Lower lobe of right lung (tissue), 2 donors: ENCODE data around the gene TAF1. TPM values are rescaled to one million over a fixed set of nuclear protein-coding genes. Genes with fewer than 3 reads are reported as not detected.
"Not testable (repeated sequence)": the region's sequence is repeated elsewhere in the genome, so short reads cannot be mapped to it uniquely, and the experiment has no call there.

Source experiments
- ATAC-seq, 2 donors: fragments of 200-7000 bp; cut with Tn5 transposase; one replicate each; pipeline ENCODE4 v1.9.1; 2020 to 2022; ENCODE audit warnings: mild to moderate bottlenecking in 2 of 2, moderate library complexity in 2 of 2
- DNase-seq: peaks from one replicate; pipeline ENCODE4 v3.0.0-alpha.2; 2020
- H3K27ac ChIP-seq: fragments of 200-600 bp; one replicate; pipeline ENCODE4 v1.8.0; 2022
- H3K27me3 ChIP-seq: fragments of 200-600 bp; one replicate; pipeline ENCODE4 v1.8.0; 2022; ENCODE audit warnings: low read depth
- H3K36me3 ChIP-seq: fragments of 200-600 bp; one replicate; pipeline ENCODE4 v1.8.0; 2022; ENCODE audit warnings: mild to moderate bottlenecking
- H3K4me1 ChIP-seq: fragments of 200-600 bp; one replicate; pipeline ENCODE4 v1.8.0; 2022
- H3K4me3 ChIP-seq: fragments of 200-600 bp; one replicate; pipeline ENCODE4 v1.8.0; 2022; ENCODE audit warnings: mild to moderate bottlenecking
- H3K9me3 ChIP-seq: fragments of 200-600 bp; one replicate; pipeline ENCODE4 v1.8.0; 2022
- intact Hi-C: fragments of 100-400 bp; cut with DNase I; formaldehyde crosslinking; loops from one replicate; pipeline ENCODE4 v1.11.0; 2022
- total RNA-seq: library from RNA; stranded (reverse); fragmentation: NEBNext Ultra II Directional; extraction: Animal tissue kit (Norgen Biotek cat#: 25700); gene quantifications from one replicate; pipeline ENCODE4 v1.2.1, GENCODE V29; 2021
- TF ChIP-seq, protein P1 (sequence below): fragments of 200-600 bp; IDR thresholded peaks from one replicate; pipeline ENCODE4 v1.8.0; 2022; ENCODE audit warnings: antibody characterized with exemption, mild to moderate bottlenecking
- donor health status: DM: no; HTN: yes; CAD: no; lungs with severe emphysema.

The TAF1 gene
- total RNA-seq, 1 donor from 2014 or later = 30.9 TPM

DNA sequence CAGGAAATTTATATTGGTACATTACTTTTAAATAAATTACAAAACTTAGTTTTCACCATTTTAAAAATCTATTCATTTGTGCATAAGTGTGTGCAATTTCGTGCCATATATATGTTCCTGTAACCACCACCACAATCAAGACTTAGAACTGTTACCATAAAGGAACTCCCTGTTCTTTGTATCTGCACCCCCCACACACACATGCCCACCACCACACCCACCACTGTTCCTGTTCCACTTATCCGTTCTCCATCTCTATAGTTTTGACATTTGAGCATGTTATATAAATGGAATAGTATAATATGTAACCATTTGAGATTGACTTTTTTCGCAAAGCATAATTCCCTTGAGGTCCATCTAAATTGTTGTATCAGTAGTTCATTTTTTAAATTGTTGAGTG, 73.7 kb downstream of the TAF1 start:
- DNase-seq (no peak), ATAC-seq (no peak)
- Histone ChIP-seq H3K4me1 (no peaks in the 10 kb centered on the region), H3K27me3 (no peaks in the 10 kb centered on the region), H3K27ac (no peak overlapping the region), H3K4me3 (no peak overlapping the region), H3K9me3 (no peaks in the 10 kb centered on the region), H3K36me3 (peaks cover 15% of the 10 kb centered on the region)
- TF ChIP-seq, protein P1, sequence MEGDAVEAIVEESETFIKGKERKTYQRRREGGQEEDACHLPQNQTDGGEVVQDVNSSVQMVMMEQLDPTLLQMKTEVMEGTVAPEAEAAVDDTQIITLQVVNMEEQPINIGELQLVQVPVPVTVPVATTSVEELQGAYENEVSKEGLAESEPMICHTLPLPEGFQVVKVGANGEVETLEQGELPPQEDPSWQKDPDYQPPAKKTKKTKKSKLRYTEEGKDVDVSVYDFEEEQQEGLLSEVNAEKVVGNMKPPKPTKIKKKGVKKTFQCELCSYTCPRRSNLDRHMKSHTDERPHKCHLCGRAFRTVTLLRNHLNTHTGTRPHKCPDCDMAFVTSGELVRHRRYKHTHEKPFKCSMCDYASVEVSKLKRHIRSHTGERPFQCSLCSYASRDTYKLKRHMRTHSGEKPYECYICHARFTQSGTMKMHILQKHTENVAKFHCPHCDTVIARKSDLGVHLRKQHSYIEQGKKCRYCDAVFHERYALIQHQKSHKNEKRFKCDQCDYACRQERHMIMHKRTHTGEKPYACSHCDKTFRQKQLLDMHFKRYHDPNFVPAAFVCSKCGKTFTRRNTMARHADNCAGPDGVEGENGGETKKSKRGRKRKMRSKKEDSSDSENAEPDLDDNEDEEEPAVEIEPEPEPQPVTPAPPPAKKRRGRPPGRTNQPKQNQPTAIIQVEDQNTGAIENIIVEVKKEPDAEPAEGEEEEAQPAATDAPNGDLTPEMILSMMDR = no peak
- intact Hi-C loops = no loop called here

GRCh38 chrX:71440401-71440800, 74.2 kb downstream of the TAF1 start:
- TF ChIP-seq, protein P1 = no peak
- Histone ChIP-seq H3K36me3 (peaks cover 18% of the 10 kb centered on the region), H3K27ac (no peak overlapping the region), H3K27me3 (no peaks in the 10 kb centered on the region), H3K4me3 (no peak overlapping the region), H3K4me1 (no peaks in the 10 kb centered on the region), H3K9me3 (no peaks in the 10 kb centered on the region)
- intact Hi-C loops = no loop called here
- no peak for ATAC-seq
- DNase-seq = no peak

DNA sequence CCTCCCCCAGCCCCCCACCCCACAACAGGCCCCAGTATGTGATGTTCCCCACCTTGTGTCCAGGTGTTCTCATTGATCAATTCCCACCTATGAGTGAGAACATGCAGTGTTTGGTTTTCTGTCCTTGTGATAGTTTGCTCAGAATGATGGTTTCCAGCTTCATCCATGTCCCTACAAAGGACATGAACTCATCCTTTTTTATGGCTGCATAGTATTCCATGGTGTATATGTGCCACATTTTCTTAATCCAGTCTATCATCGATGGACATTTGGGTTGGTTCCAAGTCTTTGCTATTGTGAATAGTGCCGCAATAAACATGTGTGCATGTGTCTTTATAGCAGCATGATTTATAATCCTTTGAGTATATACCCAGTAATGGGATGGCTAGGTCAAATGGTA, 75.7 kb downstream of the TAF1 start:
- peaks cover 25% of the 10 kb centered on the region for H3K36me3 ChIP-seq
- H3K9me3 ChIP-seq, H3K27me3 ChIP-seq, intact Hi-C loops, H3K27ac ChIP-seq, H3K4me1 ChIP-seq, DNase-seq, ATAC-seq, H3K4me3 ChIP-seq: not testable (repeated sequence)

- no peak overlapping the region for H3K4me3 ChIP-seq
- peaks cover 32% of the 10 kb centered on the region for H3K36me3 ChIP-seq
- H3K9me3 ChIP-seq = no peaks in the 10 kb centered on the region
- ATAC-seq (no peak), DNase-seq (no peak)
- no peak overlapping the region for H3K27ac ChIP-seq
- H3K27me3 ChIP-seq = no peaks in the 10 kb centered on the region
- TF ChIP-seq, protein P1 = no peak
- intact Hi-C loops = no loop called here
- H3K4me1 ChIP-seq = no peaks in the 10 kb centered on the region
Observed at GRCh38 chrX:71450433-71451106, 84.4 kb downstream of the TAF1 start.

DNA sequence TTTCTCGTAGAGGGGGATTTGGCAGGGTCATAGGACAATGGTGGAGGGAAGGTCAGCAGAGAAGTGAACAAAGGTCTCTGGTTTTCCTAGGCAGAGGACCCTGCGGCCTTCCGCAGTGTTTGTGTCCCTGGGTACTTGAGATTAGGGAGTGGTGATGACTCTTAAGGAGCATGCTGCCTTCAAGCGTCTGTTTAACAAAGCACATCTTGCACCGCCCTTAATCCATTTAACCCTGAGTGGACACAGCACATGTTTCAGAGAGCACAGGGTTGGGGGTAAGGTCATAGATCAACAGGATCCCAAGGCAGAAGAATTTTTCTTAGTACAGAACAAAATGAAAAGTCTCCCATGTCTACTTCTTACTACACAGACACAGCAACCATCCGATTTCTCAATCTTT, 85.4 kb downstream of the TAF1 start:
- H3K4me1 ChIP-seq, H3K9me3 ChIP-seq, ATAC-seq, DNase-seq, H3K27ac ChIP-seq, H3K27me3 ChIP-seq, intact Hi-C loops, H3K4me3 ChIP-seq: not testable (repeated sequence)
- peaks cover 35% of the 10 kb centered on the region for H3K36me3 ChIP-seq

DNA sequence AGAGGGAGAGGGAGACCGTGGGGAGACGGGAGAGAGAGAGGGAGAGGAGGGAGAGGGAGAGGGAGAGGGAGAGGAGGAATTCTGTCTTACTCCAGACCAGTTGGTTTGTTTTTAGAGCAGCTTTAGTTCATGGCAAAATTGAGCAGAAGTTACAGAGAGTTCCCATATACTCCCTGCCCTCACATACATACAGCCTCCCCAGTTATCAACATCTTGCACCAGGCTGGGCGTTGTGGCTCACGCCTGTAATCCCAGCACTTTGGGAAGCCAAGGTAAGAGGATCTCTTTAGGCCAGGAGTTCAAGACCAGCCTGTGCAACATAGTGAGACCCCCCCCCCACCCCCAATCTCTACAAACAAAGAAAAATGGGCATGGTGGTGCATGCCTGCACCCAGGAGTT, 86.9 kb downstream of the TAF1 start:
- TF ChIP-seq, protein P1 = no peak
- Histone ChIP-seq H3K27me3 (no peaks in the 10 kb centered on the region), H3K9me3 (no peaks in the 10 kb centered on the region), H3K27ac (no peak overlapping the region), H3K4me1 (no peaks in the 10 kb centered on the region), H3K36me3 (peaks cover 50% of the 10 kb centered on the region), H3K4me3 (no peak overlapping the region)
- ATAC-seq (no peak), DNase-seq (no peak)
- intact Hi-C loops = no loop called here
